HepG2 (cell line): ENCODE results near the gene CC2D1B. TPM values are rescaled to one million over a fixed set of nuclear protein-coding genes. Genes with fewer than 3 reads are reported as not detected.
A peak's percentile ranks its signal among the peaks of the same experiment; 100 is the strongest.

ENCODE experiments used
- ARID2 ChIP-seq: sonication (generic); formaldehyde crosslinking; IDR thresholded peaks from 2 replicates; pipeline ENCODE4 v1.8.1; 2022; ENCODE audit warnings: mild to moderate bottlenecking, missing genetic modification reagents, borderline replicate concordance
- CEBPZ ChIP-seq: IDR thresholded peaks from 2 replicates; pipeline ENCODE4 v1.6.1; 2012; ENCODE audit warnings: low read length, improper control_type of control experiment
- DDIT3 ChIP-seq: sonication (generic); formaldehyde crosslinking; IDR thresholded peaks from 2 replicates; pipeline ENCODE4 v1.4.0; 2020; ENCODE audit warnings: mild to moderate bottlenecking, missing genetic modification reagents
- ELF3 ChIP-seq: IDR thresholded peaks from 2 replicates; pipeline ENCODE4 v1.6.1; 2016; ENCODE audit warnings: missing genetic modification reagents, missing compliant biosample characterization
- GABPA ChIP-seq, 2 experiments: IDR thresholded peaks; 2 replicates each; pipeline ENCODE4 v1.6.1; 2011 to 2016; ENCODE audit warnings: low read depth in 2 of 2, low read length in 1 of 2, missing biosample characterization in 1 of 2, missing genetic modification characterization in 1 of 2
- HMG20A ChIP-seq: IDR thresholded peaks from 2 replicates; pipeline ENCODE4 v1.6.1; 2016; ENCODE audit warnings: borderline replicate concordance
- HNF1B ChIP-seq: sonication (generic); formaldehyde crosslinking; IDR thresholded peaks from 2 replicates; pipeline ENCODE4 v1.5.1; 2020; ENCODE audit warnings: mild to moderate bottlenecking, moderate library complexity, missing genetic modification reagents
- KDM6A ChIP-seq: IDR thresholded peaks from 2 replicates; pipeline ENCODE4 v1.6.1; 2016; ENCODE audit warnings: low read depth
- KLF13 ChIP-seq: sonication (generic); formaldehyde crosslinking; IDR thresholded peaks from 2 replicates; pipeline ENCODE4 v1.4.0; 2020; ENCODE audit warnings: mild to moderate bottlenecking, missing genetic modification reagents
- KMT2A ChIP-seq: sonication (generic); formaldehyde crosslinking; IDR thresholded peaks from 2 replicates; pipeline ENCODE4 v1.4.0; 2020; ENCODE audit warnings: missing genetic modification reagents
- MAX ChIP-seq: IDR thresholded peaks from 2 replicates; pipeline ENCODE4 v1.6.1; 2012; ENCODE audit warnings: inconsistent platforms
- MBD4 ChIP-seq: IDR thresholded peaks from 2 replicates; pipeline ENCODE4 v1.6.1; 2012; ENCODE audit warnings: low read length, inconsistent platforms, borderline replicate concordance
- MYPOP ChIP-seq: sonication (generic); formaldehyde crosslinking; IDR thresholded peaks from 2 replicates; pipeline ENCODE4 v1.8.1; 2023; ENCODE audit warnings: mild to moderate bottlenecking, moderate library complexity, missing genetic modification reagents
- ZBTB42 ChIP-seq: sonication (generic); formaldehyde crosslinking; IDR thresholded peaks from 2 replicates; pipeline ENCODE4 v1.5.0; 2020; ENCODE audit warnings: mild to moderate bottlenecking, missing genetic modification reagents
- ZBTB7A ChIP-seq: sonication (generic); formaldehyde crosslinking; IDR thresholded peaks from 2 replicates; pipeline ENCODE4 v1.8.0; 2022; ENCODE audit warnings: mild to moderate bottlenecking, missing genetic modification reagents
- ZC3H4 ChIP-seq: sonication (generic); formaldehyde crosslinking; IDR thresholded peaks from 2 replicates; pipeline ENCODE4 v1.4.0; 2020; ENCODE audit warnings: missing genetic modification reagents, borderline replicate concordance
- ZFP36 ChIP-seq: fragments of 150-350 bp; IDR thresholded peaks from 2 replicates; pipeline ENCODE4 v1.6.1; 2018; ENCODE audit warnings: borderline replicate concordance, low read length, low read depth; ENCODE audit not compliant: partially characterized antibody
- ZFX ChIP-seq: sonication (generic); formaldehyde crosslinking; IDR thresholded peaks from 2 replicates; pipeline ENCODE4 v1.4.0; 2020; ENCODE audit warnings: mild to moderate bottlenecking, low read depth, missing genetic modification reagents, moderate library complexity
- ZNF24 ChIP-seq: fragments of 450-650 bp; IDR thresholded peaks from 2 replicates; pipeline ENCODE4 v1.6.1; 2017; ENCODE audit warnings: antibody characterized with exemption, mild to moderate bottlenecking
- ZNF660 ChIP-seq: sonication (generic); formaldehyde crosslinking; IDR thresholded peaks from 2 replicates; pipeline ENCODE4 v1.5.1; 2020; ENCODE audit warnings: mild to moderate bottlenecking, low read depth, missing genetic modification reagents, borderline replicate concordance
- ZNF7 ChIP-seq: IDR thresholded peaks from 2 replicates; pipeline ENCODE4 v1.6.1; 2016; ENCODE audit warnings: missing biosample characterization, missing genetic modification reagents
- ZNF761 ChIP-seq: sonication (generic); formaldehyde crosslinking; conservative IDR thresholded peaks from 2 replicates; pipeline ENCODE4 v1.4.0; 2020; ENCODE audit warnings: mild to moderate bottlenecking, missing genetic modification reagents
- ZNF792 ChIP-seq: IDR thresholded peaks from 2 replicates; pipeline ENCODE4 v1.6.1; 2016
- ZNF883 ChIP-seq: sonication (generic); formaldehyde crosslinking; IDR thresholded peaks from 2 replicates; pipeline ENCODE4 v1.5.1; 2020; ENCODE audit warnings: mild to moderate bottlenecking, missing genetic modification reagents; ENCODE audit errors: not compliant biosample characterization
- polyA plus RNA-seq, 8 experiments: library from polyadenylated mRNA; depleted of rRNA in 3 of 8; stranded (reverse) in 7 of 8; unstranded in 1 of 8; fragments of >200 nt; fragmentation: Illumina TruSeq in 4 of 8; extraction: Trizol in 4 of 8; gene quantifications; 2 replicates each; pipeline versions ENCODE4 v1.2.1 to v1.2.3, GENCODE V29; 2011 to 2016; ENCODE audit warnings: low read depth in 4 of 8, missing spikeins in 1 of 8, mixed read lengths in 1 of 8; ENCODE audit not compliant: insufficient read depth in 1 of 8
- total RNA-seq, 5 experiments: library from RNA; depleted of rRNA; stranded (reverse); fragments of >200 nt; fragmentation: Illumina TruSeq; extraction: Trizol; gene quantifications; 2 replicates each; pipeline ENCODE4 v1.2.3, GENCODE V29; 2016; ENCODE audit warnings: low read depth in 1 of 5

The CC2D1B gene
- total and polyA plus RNA-seq, 2 of the 13 experiments (the other 11 are each of a cell fraction or from before 2014, with no cell fraction given), result 7.2 to 19.2 TPM

GRCh38 chr1:52305417-52306226, 60.4 kb downstream of the CC2D1B start (continued):
- TF ChIP-seq ZBTB7A (CRISPR knock-in tag) (peak; percentile 88), DDIT3 (CRISPR knock-in tag) (no peak), HNF1B (no peak), ZBTB42 (0 out of 2 replicates have a peak, but pooled peaks have one; percentile 56), ZFP36 (no peak), HMG20A (CRISPR knock-in tag) (0 out of 2 replicates have a peak, but pooled peaks have one; percentile 51), ZFX (CRISPR knock-in tag) (peak; percentile 76; the same call in 1 of the 2 replicates), GABPA (IDR thresholded peaks at IDR 0.05; ENCODE audit: low read depth, low read length) (no peak), GABPA (CRISPR knock-in tag; IDR thresholded peaks at IDR 0.05; ENCODE audit: low read depth) (0 out of 2 replicates have a peak, but pooled peaks have one; percentile 17), ZNF761 (peak; percentile 85; the same call in 1 of the 2 replicates), ZNF792 (CRISPR knock-in tag) (peak; percentile 80; the same call in 1 of the 2 replicates), ZNF660 (CRISPR knock-in tag) (no peak), ARID2 (no peak), KLF13 (CRISPR knock-in tag) (no peak), ZNF883 (CRISPR knock-in tag) (no peak), ELF3 (peak; percentile 61), ZC3H4 (CRISPR knock-in tag) (no peak), CEBPZ (no peak), ZNF24 (no peak), KMT2A (peak; percentile 46; the same call in 1 of the 2 replicates), KDM6A (CRISPR knock-in tag) (peak; percentile 94), MYPOP (CRISPR knock-in tag) (no peak), MBD4 (no peak), ZNF7 (CRISPR knock-in tag) (no peak), MAX (peak; percentile 73)
